Dermis microvascular lymphatic vessel endothelial cell (primary cell): ENCODE results near the gene RPTOR. TPM values are rescaled to one million over a fixed set of nuclear protein-coding genes. Genes with fewer than 3 reads are reported as not detected.
A peak's percentile ranks its signal among the peaks of the same experiment; 100 is the strongest.

ENCODE experiments used
- DNase-seq, 2 donors: peaks; one replicate each; pipeline versions ENCODE4 v3.0.0 to v3.0.0-alpha.2; 2010; ENCODE audit warnings: low read depth in 2 of 2
- total RNA-seq: library from RNA; depleted of rRNA; stranded (reverse); fragments of >200 nt; gene quantifications from 2 replicates; pipeline ENCODE4 v1.2.1, GENCODE V29; 2014

RPTOR gene
- total RNA-seq, 1 donor from 2014 or later, result 10.5 TPM

DNA sequence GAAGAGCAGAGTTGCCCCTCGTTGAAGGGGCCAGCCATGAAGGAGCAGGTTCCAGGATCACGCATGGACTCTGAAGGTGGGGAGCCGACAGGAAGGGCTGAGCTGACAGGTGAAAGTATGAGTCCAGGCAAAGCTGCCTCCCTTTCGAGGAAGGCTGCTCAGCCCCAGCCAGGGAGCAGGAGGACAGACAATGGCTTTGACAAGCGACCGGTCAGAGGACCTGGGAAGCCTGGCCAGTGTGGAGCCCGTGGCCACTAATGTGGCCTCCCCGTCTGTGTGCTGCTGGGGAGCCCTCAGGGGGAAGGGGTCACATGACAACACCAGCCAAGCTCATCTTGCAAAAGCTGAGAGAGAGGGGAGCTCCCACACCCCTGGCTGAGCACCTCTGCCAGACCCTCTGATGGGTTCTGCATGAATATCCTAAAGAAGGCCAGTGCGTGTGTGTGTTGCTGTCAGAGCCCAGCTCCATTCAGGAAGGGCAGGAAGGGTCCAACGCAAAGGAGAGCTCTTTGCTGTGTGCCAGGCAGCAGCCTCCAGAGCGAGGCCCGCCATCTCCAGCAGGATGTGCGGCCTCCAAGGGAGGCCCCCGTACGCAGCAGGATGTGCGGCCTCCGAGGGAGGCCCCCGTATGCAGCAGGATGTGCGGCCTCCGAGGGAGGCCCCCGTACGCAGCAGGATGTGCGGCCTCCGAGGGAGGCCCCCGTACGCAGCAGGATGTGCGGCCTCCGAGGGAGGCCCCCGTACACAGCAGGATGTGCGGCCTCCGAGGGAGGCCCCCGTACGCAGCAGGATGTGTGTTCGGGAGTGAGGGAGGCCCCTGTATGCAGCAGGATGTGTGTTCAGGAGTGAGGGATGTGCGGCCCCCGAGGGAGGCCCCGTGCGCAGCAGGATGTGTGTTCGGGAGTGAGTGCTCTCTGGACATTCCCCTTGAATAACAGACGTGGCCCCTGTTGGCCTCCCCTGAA, 344.9 kb downstream of the RPTOR start:
- no peak for DNase-seq

DNA sequence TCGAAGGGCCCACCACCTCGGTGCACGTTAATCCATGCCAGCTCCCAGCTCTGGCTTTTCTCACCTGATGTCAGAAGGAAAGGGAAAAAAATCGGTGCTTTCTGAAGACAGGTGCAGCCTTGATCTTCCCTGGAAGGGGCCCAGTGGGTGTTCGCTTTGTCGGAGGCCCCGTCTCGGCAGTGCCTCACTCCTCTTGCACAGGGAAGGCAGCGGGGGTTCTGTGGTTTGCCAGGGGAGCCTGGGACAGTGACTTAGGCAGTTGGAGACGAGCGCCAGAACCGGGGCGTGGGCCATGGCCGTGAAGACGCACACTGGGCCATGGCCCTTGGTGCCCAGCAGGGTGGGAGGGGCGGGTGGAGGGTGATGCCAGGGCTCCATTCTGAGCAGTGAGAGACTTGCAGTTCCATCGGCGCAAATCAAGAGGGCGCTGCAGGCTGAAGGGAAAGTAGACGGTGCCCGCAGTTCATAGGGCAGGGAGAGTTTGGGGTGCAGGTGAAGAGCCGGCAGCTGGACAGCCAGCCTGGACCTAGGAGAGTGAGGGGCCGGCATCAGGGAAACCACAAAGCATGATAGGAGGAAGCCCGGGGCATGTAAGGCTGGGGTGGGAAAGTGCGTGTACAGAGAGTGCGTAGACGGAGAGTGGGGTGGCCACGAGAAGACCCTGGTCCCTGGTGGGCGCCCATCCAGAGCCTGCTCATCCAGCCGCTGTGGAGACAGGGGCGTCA, 345.7 kb downstream of the RPTOR start:
- DNase-seq, result no peak

DNA sequence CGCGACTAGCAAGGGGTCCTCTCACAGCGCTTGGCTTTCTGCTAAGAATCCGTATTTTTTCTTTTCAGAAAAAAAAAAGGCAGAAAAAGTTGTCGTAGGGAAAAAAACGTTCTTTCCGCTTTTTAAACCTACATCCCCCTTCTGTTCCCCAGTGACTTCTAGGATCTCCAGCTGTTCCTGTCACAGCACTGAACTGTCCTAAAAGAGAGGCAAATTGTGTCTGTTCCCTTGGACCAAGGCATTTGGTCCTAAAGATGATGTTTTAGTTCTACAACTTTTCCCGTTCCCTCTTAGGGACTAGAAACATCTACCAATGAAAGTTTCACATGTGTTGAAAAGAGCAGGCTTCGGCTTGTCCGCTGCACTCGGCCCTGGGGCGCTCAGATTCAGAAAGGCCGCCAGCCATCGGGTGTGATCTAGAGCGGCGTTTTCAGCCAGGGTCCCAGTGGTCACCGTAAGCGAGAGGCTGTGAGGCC, 346.3 kb downstream of the RPTOR start:
- DNase-seq, result no peak

DNA sequence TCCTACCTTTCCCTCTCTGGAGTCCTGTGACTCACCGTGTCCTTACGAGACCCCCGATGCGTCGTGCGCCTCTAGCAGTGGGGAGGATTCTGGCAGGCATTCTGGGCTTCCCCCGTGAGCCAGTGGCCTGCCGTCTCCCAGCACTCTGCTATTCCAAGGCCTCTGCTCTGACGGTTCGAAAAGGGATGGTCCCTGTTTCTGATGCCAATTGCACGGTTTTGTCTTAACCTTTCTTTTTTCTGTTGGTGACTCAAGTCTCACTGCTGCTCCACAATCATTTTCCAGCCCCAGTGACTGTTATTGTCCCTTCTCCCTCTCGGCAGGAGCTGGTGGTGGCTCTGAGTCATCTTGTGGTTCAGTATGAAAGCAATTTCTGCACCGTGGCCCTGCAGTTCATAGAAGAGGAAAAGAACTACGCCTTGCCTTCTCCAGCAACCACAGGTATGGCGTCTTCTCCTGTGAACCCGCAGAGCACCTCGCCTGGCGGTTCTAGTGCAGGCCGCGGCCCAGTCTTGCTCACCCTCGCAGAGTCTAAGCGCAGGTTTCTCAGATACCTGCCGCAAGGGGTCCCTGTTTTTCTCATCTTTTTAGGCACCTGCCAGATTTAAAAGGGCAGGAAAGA, 346.9 kb downstream of the RPTOR start:
- peak in 1 of 2 donors; percentile 91 for DNase-seq

- DNase-seq, result peak; percentile 68 to 99
These were observed 347.6 kb downstream of the RPTOR start for GRCh38 chr17:80892019-80892855.

DNA sequence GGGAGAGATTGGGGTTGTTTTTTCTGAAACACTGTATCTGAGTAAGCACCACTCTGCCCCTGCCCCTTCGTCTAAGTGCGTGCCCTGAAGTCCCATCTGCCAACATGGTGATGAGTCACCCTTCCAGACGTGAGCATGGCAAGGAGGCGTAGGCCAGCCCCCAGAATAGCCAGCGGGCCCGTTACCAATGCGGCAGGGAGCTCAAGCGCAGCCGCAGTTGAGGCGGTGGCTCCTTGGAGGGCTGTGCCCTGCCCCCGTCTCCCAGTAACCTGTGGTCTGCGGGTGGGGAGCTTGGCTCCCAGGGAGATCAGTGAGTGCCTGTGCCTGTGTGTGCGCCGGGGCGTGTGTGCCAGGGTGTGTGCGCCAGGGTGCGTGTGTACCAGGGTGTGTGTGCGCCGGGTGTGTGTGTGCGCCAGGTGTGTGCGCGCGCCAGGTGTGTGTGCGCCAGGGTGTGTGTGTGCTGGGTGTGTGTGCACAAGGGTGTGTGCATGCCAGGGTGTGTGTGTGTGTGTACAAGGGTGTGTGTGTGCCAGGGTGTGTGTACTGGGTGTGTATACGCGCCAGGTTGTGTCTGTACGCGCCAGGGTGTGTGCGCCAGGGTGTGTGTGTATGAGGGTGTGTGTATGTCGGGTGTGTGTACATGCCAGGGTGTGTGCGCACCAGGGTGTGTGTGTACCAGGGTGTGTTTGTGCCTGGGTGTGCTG, 348.4 kb downstream of the RPTOR start:
- DNase-seq, result peak in 1 of 2 donors; percentile 87

- DNase-seq, result no peak
These were observed 349.2 kb downstream of the RPTOR start for GRCh38 chr17:80893604-80894438.

DNA sequence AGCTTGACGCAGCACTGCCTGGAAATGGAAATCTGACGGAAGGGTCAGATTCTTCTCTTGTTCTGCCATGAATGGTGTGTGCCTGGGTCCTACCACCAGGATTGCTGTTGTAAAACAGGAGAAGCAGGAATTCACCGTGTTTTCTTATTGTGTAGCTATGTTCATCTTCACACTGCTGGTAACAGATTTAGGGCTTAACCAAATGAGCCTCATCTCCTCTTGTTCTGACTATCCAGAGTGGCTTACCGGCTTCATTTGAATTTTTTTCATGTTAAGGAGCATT, 349.7 kb downstream of the RPTOR start:
- DNase-seq, result no peak

GRCh38 chr17:80894726-80895125, 350.1 kb downstream of the RPTOR start:
- no peak for DNase-seq

DNA sequence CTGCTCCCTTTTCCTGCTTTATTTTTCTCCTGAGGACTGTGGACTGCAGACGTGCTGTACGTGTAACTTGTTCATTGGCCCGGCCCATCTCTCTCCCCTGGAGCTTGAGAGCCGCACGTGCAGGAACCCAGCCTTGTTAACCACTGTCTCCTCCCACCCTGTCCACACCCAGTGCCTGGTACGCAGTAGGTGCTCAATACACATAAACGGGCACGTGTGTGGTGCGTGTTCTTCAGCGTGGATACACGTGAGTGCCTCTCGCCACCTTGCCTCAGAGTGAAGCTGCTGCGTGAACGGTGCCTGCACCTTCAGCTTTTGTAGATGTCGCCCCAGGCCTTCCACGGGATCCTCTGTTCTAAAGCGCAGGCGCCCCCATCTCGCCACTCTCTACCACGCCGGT, 350.7 kb downstream of the RPTOR start:
- DNase-seq, result no peak

DNA sequence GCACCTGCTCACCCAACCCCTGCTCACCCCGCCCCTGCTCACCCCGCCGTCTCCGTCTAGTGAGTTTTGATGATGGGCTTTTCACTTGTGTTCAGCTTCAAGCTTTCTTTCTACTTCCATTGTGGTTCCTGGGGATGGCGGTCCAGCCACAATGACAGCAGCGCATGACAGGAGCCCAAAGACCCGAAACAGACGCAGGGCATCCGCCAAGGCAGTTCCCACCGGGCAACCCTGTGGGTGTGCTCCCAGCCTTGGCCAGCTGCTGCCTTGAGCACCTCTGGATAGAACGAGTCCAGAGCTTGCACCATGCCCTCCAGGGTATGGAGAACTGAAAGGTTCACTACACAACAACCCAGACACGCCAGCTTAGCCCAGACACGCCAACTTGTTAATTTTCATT, 354.1 kb downstream of the RPTOR start:
- no peak for DNase-seq

DNA sequence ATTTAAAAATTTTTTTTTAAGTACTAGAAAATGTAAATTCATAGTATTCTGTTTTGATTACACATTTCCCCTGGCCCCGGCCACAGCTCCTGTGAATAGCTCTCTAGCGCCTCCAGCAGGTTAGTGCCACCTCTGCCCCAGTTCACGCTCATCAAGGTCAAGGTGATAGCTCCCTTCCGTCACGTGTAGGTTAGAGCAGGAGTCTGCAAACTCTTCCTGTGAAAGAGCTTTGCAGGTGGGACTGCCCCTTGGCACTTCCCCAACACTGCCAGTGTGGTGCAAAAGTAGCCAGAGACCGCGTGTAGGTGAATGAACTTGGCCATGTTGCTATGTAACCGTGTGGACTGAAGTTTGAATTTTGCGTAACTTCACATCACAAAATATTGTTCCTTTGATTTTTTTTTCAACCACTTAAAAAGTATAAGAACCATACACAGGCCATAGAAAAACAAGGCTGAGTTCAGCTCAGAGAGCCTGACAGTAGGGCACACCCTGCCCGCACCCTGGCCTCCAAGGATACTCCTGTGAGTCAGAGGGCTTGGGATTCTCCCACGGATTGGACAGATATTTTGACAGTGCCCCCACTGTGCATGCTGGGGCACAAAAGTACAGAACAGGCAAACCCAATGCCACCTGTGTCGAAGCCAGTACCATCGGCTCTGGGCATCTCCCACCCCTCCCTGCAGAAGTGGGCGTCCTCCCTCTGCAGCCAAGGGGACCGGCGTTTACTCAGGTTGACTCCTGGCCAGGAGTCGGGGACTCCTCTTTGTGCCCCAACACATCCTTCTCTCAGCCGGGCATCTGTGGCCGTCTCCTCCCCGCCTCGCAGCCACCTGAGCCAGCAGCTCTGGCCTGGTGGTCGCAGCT, 355.0 kb downstream of the RPTOR start:
- peak in 1 of 2 donors; percentile 56 for DNase-seq

- DNase-seq, result peak; percentile 52 to 84
These were observed 356.7 kb downstream of the RPTOR start for GRCh38 chr17:80901319-80901718.

DNA sequence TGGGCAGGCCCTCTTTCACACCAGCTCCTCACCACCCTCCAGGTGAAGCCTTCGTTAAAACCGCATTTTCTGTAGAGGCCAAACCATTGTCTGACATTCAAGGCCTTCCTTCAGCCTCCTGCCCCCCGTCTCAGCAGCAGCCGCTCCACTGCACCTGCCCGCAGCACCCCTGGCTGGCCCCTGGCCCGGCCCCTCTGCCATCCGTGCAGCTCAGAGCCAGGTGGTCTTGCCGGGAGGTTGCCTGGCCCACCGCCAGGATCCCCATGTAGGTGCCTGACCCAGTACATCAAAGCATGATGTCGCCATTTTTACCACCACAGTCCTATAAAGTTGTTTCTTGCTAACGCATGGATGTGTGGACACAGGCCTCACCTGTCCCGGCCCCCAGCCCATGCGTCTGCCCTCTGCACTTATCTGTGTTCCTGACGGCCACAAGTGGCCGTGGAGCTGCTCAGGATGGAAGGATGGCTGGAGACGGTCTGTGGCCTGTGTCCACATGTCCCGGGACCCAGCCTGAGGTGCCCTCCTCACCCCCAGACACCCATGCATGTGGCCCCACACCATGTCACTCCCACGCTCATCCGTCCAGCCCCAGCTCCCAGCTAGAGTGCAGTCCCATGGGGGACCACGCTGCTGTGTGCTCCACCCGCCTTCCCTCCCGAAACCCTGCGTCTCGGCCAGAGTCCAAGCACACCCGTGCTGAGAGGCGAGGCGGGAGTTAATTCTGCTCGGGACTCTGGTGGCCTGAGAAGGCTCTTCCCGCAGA, 357.7 kb downstream of the RPTOR start:
- DNase-seq, result no peak

- DNase-seq, result no peak
These were observed 358.4 kb downstream of the RPTOR start for GRCh38 chr17:80902963-80903611.

- no peak for DNase-seq
These were observed 359.6 kb downstream of the RPTOR start for GRCh38 chr17:80904036-80904753.
